ENCODE results near the gene CADPS2.

DNA sequence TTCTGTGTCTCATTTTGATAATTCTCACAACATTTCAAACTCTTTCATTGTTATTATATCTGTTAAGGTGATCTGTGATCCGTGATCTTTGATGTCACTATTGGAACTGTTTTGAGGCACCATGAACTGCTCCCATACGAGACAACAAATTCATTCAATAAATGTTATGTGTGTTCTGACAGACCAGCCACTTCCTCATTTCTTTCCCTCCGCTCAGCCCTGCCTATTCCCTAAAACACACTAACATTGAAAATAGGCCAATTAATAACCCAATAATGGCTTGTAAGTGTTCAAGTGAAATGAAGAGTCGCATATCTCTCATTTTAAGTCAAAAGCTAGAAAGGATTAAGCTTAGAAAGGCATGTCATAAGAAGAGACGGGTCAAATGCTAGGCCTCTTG lies 232.6 kb downstream of the CADPS2 start:
- TF ChIP-seq, protein P1, sequence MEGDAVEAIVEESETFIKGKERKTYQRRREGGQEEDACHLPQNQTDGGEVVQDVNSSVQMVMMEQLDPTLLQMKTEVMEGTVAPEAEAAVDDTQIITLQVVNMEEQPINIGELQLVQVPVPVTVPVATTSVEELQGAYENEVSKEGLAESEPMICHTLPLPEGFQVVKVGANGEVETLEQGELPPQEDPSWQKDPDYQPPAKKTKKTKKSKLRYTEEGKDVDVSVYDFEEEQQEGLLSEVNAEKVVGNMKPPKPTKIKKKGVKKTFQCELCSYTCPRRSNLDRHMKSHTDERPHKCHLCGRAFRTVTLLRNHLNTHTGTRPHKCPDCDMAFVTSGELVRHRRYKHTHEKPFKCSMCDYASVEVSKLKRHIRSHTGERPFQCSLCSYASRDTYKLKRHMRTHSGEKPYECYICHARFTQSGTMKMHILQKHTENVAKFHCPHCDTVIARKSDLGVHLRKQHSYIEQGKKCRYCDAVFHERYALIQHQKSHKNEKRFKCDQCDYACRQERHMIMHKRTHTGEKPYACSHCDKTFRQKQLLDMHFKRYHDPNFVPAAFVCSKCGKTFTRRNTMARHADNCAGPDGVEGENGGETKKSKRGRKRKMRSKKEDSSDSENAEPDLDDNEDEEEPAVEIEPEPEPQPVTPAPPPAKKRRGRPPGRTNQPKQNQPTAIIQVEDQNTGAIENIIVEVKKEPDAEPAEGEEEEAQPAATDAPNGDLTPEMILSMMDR (IDR thresholded peaks at IDR 0.05), result no peak
- TF ChIP-seq POLR2A (IDR thresholded peaks at IDR 0.05), result no peak

Measured in right lobe of liver (tissue), 4 donors.